SIG-M5 (cell line): Measurements from ENCODE around the gene TSSK3.
A peak's percentile ranks its signal among the peaks of the same experiment; 100 is the strongest.
"Not testable (repeated sequence)": the region's sequence is repeated elsewhere in the genome, so short reads cannot be mapped to it uniquely, and the experiment has no call there.

ENCODE experiments used
- DNase-seq: peaks from one replicate; lab custom pipeline; 2025; lab: John Stamatoyannopoulos, UW

Gene TSSK3

DNA sequence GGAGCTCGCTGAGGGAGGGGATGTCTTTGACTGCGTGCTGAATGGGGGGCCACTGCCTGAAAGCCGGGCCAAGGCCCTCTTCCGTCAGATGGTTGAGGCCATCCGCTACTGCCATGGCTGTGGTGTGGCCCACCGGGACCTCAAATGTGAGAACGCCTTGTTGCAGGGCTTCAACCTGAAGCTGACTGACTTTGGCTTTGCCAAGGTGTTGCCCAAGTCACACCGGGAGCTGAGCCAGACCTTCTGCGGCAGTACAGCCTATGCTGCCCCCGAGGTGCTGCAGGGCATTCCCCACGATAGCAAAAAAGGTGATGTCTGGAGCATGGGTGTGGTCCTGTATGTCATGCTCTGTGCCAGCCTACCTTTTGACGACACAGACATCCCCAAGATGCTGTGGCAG, 1.4 kb downstream of the TSSK3 start:
- DNase-seq = no peak

DNA sequence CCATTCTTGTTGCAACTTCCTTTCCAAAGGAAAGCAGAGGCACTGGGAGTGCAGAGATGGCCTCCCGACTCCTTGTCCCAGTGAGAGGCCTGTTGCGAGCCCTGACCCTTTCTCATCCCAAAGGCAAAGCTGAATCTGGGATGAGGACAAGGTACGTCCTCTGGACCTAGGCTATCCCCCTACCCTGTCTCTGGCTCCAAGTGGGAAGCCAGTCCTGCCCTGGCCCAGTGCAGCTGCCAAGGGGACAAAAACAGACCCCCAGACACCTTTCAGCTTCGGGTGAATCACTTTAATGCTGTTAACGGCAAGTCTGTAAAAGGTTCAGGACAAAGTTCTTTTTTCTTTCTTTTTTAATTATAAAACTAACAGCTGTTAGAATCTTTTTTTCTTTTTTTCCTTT, 2.5 kb downstream of the TSSK3 start:
- no peak for DNase-seq

DNA sequence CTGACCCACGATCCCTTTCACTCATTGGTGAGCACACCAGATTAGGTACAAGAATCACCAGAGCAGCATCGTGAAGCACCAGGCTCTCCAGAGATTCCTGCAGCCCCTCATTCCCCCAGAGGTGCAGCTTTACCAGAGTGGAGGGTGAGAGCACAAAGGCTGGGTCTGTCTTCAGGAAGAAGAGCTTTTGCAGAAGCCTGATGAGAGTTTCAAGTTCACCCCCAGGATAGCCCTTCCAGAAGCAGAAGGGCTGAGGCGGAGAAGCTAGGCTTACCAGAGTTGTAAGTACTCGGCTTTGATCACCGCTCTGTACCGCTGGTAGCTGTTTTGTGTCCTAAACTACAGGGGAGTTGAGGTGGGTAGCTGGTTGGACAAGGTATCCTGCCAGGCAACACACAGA, 3.1 kb downstream of the TSSK3 start:
- DNase-seq = no peak

DNA sequence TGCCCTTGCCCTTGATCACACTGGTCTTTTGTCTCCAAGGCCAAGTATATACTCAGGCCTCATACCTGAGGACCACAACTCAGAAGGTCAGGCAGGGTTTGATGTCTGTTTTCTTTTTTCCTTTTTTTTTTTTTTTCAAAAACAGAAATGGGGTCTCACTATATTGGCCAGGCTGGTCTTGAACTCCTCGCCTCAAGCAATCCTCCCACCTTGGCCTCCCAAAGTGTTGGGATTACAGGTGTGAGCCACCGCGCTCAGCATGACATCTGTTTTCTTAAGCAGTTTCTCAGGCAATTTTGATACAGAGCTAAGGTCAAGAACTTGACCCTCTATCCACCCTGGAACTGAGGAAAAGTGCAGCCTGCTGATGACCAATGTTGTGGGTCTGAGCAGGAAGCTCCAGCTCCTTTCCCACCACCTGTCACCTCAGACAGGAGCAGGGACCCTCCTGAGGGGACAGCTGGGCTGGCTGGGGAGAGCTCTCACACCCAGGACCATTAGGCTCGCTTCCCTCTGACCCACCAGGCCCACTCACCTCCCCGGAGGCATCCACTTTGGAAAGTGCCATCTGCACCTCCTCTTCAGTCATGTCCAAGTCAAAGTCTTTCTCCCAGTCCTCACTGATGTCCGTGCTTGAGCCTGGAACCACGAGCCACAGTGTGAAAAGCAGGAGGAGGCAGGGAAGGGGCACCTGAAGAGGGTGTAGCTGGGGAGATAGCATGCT, 5.7 kb downstream of the TSSK3 start:
- DNase-seq = no peak

DNA sequence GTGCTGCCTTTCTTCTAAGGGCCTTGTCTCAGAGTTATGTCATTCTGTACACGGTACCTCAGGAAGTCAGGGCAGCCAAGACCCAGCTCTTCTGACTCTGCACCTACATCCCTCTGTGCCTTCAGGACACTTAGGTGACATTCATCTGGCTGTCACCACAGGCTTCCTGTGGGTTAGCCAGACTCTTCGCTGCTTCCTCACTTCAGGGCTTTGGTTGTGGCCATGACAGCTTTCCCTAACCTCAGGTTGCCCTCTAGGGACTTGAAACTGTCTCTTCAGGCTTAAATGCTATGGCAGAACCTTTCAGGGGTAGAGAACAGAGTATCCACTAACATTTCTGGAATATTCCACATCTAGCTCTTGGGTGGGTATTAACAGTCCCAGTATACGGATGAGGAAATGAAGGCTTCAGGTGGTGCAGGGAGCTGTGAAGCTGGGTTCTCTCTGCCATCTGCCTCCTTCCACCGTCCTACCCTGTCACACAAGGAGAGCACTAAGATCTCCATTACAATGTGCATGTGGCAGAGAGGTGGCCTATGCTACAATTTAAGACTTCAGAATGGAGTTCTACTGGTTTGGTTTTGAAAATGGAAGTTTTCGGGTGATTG, 9.9 kb downstream of the TSSK3 start:
- DNase-seq = no peak

DNA sequence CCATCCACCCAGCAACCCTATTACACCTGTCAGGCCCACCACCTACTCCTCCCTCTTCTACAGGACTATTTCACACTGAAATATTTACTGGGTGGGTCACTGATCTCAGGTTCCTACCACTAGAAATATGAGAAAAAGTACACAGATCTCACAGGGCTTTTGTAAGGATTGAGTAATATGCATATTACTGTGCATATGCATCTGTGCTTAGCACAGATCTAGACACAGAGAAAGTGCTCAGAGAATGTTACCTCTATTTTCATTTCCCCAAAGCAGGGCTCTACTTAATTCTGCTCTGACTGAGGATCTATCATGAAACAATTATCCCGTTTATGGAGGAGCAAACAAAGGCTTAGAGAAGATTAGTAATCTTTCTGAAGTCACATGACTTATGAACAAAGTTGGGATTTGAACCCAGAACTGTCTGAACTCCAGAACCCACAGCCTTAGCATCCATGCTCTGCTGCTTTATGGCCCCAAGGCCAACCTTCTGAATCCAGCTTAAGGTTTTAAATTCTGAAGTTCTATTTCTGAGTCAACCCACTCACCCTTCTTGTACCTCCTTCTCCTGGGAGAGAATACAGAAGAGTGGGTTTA, 11.8 kb downstream of the TSSK3 start:
- no peak for DNase-seq

DNA sequence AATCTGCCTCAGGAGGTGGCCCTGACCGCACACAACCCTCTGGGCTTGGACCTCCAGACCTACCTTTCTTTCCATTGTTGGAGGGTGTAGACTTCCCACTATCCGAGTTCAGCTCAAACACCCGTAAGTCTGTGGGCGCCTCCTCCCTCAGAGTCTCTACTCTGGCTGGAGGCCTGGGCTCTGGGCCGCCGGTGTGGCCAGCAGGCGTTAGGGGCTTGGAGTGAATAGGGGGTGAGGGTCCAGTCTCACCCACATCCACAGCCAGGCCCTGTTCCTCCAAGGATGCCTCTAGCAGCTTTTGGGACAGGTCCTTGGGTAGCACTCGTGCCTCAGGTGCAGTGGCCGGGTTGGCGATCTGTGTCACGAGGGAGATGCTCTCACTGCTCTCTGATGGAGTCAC, 13.9 kb downstream of the TSSK3 start:
- no peak for DNase-seq

DNA sequence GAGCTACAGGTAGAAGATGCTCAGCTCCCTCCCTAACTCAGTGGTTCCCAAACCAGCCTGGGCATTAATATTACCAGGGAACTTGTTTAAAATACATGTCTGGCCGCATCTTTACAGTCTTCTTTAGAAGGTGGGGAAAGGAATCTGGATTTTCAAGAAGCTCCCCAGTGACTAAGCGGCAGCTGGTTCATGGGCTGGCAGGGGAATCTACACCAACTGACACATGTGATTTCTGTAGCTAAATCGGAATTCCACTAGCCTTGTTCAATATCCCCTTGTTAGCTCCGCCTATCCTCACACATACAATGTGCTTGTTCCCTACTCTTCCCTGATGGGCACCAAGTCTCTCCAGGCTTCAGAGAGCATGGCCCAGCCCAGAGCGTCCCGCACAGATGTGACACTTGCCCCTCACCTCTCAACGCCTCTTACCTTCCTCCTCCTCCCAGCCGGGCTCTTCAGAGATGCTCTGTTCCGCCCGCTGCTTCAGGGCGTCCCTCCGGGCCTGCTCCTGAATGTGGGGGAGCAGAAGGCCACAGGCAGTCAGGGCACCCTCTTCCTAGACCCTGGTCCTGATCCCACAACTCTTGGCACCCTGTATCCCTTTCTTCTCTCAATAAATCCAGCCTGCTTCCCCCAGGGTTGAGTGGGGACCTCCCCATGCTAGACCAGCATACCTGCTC, 15.3 kb downstream of the TSSK3 start:
- DNase-seq = no peak

DNA sequence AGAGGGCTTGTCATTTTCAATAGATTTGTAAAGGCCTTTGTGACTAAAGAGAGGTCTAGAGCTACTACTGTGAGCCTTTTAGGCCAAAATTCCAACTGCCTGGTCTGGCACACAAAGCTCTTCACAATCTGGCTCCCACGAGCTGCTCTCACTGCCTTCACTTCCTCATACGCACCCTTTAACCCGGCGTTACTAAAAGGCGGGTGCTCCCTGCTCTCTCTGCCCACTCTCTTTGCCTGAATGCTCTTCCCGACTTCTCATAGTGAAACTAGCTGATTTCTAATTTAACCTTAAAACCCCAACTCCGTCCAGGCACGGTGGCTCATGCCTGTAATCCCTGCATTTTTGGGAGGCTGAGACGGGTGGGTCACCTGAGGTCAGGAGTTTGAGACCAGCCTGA, 17.7 kb downstream of the TSSK3 start:
- DNase-seq = no peak

DNA sequence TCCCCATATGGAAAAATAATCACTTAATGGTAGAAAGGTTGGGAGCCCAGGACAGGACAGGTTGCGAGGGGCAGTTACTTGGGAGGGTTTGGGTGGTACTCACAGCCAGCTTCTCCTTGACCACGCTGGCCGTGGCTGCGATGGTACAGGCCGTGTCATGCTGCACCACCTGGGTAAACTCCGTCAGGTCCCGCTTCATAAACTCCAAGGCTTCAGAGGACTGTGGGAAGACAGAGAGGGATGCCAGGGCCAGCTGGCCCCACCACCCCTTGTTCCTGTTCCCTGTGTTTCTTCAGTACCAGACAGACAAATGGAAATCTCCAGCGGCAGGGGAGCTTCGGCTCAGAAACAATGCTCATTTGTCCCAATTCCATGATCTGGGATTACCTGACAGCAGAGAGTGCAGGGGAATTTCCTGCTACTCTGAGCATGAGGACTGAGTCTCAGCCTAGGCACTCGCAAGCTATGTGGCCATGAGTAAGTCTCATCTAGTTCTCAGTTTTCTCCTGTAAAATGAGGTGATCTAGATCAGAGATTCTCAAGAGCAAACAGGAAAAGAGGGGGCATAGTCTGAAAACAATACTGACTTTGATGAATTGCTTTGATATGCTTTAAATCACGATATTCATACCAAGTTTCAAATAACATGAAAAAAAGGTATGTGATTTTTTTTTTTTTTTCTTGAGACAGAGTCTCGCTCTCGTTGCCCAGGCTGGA, 24.5 kb downstream of the TSSK3 start:
- DNase-seq = no peak

DNA sequence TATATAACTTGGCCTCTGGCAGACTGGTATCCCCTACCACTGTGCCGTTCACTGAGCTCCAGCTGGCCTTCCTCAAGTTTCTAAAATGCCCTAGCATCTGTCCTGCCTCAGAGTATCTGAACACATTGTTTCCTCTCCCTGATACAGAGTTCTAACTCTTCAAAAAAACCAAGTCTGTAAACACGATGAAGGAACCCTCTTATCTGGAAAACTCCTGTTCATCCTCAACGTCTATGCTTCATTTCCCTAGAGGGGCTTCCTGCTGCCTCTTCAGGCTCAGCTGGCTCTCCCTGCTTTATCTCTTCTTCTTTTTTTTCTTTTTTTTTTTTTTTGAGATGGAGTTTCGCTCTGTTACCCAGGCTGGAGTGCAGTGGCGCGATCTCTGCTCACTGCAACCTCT, 26.3 kb downstream of the TSSK3 start:
- DNase-seq = no peak

DNA sequence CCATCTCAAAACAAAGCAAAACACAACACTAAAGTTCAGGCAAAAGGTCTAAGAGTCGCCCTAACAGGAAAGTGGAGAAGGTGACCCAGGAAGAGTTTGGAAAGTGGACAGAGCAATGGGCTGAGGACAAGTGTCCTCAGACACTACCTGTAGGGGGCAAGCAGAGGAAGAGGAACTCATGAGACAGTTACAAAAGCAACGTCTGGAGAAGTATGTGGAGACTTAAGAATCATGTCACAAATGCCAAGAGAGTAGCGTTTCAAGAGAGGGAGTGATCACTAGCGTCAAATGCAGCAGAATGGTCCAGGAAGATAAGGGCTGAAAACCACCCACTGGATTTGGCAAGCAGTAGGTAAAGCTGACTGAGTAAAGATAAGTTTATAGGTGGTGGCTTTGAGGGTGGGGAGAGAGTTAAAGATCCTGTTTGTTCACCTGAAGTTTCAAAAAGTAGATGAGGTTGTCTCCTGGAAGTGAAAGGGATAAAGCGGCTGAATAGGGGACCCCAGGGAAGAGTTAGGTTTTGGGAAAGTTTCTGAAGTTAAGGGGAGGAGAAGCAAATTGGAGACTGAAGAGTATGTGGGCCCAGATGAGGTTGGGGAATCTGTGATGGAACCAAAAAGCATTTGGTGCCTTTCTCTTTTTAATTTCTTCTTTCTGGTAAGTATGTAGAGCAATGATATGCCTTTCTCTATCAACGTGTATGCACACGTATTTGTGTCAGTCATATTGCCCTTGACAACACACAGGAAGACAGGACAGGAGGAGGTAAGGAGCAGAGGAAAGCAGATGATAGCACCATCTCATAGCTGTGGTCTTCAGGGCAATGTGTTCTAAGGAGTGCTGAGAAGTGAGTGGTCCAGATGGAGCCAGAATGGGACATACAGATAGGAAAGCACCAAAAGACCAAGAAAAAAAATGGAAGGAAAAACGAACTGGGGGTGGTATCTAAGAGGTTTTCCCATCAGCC, 28.8 kb downstream of the TSSK3 start:
- DNase-seq = no peak

DNA sequence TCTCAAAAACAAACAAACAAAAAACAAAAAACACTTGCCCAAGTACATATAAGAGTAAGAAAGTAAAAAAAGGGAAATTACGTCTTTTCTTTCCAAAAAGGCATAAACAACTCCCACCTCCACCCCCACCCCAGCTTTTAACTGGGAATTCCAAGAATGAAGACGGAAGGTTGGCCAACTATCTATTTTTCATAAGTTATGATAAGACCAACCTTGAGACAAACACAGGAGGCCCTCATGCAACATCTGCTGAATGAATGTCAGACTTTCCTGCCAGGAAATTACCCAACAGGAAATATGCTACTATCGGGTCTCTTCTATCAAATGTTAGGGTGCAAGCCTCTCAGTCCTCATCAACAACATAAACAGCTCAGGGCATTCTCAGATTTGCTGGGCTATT, 30.0 kb downstream of the TSSK3 start:
- DNase-seq = no peak

DNA sequence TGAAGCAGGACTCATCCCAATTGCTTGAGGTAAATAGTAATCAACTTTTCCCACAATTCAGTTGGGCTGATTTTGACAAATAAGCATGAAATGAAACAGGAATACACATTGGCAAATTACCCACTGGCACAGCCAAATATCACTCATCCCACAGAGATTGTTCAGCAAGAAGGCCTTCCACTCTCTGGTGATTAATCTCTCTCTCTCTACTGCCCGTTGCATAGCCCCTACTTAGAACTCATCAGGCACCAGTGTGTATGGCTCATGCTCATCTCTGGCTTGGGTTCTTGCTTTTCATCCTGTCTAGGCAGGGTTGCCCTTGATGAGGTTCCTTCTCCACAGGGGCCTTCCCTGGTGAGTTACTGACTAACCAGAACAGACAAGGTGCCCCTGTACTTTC, 30.8 kb downstream of the TSSK3 start:
- DNase-seq = no peak

DNA sequence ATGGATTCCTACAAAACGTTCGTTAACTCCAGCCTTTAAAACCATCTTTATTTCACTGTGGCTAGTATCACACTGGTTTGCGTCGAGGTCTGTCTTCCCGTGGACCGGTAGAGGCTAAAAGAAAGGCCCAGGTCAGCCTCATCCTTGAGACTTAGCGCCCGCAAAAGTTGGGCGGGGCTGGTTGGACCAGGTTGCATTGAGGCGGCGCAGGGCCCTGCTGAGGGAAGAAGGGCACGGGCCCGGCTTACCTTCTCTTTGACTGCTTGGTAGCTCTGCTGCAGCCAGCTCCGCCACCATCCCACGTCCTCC, 31.4 kb downstream of the TSSK3 start:
- DNase-seq = no peak

DNA sequence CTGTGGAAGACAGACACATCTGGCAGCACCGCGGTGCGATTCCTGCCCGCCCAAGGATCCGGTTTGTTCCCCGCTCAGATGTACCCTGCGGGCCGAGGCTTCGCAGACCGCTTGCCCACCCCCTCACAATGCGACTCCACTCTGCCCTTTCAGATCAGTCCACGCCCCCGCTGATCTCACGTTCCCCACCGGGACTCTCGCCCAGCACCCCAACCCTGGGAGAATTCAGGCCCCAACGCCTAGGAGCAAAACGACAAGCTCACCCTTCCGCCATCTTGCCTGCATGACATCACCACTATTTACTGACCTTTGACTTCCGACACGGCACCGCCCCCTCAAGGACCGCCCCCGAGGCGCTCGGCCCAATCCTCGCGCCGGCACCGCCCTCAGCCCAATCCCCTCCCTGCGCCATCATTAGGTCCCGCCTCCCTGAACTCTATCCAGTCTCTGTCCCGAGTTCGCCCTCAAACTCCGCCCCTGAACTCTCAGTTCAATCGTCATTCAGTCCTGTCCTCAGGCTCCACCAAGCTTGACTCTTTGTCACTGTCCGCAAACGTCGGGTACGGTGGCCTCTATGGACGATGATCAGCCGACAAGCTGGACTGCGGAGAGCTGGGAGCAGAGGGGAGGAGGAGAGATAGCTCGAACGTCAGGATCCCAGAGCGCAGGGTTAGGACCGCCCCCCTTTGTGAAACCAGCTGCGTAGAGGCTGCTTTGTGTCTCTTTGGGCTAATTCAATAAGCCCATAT, 32.0 kb downstream of the TSSK3 start, which contains the start of gene BSDC1:
BSDC1 (minus strand) TSS at position 301 of the 749 bp plus-strand sequence; CDS start at position 274, 27 bp downstream.
- DNase-seq = peak; percentile 87

DNA sequence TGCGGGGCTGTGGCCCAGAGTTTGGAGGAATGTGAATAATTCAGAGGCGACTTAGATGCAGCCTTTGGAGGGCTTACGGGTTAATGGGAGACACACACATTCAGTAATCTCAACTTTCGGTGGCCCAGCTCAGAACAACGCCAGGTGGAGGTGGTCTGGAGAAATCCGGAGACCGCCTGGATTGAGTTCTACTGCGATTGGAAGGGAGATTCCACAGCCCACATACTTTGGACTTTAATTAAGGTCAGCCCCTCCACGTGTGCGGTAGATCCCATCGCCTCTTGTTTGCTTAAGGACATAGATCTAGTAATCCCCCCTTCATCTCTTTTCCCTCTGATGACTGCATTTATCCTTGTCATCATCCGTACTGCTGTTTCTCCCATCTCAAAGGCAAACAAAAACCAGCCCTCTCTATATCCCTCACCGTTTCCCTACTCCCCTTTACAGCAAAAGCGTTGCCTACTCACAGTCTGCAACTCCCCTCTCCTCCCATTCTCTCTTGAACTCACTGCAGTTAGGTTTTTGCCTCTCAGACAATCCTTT, 32.6 kb downstream of the TSSK3 start:
- no peak for DNase-seq

DNA sequence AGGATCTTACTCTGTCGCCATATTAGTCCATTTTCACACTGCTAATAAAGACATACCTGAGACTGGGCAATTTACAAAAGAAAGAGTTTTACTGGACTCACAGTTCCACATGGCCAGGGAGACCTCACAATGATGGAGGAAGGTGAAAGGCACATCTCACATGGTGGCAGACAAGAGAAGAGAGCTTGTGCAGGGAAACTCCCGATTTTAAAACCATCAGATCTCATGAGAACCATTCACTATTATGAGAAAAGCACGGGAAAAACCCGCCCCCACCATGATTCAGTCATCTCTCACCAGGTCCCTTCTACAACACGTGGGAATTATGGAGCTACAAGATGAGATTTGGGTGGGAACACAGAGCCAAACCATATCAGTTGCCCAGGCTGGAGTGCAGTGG, 34.2 kb downstream of the TSSK3 start:
- DNase-seq = not testable (repeated sequence)

DNA sequence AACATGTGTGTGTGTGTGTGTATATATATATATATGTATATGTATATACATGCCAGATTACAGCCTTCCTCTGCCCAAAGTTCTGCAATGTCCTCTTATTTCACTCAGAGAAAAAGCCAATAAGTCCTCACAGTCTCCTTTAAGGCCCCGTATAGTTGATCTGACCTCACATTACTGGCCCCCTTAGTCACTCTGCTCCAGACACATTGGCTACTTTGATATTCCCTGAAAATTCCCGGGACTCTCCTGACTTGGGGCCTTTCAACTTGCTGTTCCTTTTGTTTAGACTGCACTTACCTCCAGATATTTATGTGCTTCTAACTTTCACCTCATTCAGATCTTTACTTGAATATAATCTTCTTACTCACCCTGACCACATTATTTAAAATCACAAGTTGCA, 36.1 kb downstream of the TSSK3 start:
- DNase-seq = no peak

DNA sequence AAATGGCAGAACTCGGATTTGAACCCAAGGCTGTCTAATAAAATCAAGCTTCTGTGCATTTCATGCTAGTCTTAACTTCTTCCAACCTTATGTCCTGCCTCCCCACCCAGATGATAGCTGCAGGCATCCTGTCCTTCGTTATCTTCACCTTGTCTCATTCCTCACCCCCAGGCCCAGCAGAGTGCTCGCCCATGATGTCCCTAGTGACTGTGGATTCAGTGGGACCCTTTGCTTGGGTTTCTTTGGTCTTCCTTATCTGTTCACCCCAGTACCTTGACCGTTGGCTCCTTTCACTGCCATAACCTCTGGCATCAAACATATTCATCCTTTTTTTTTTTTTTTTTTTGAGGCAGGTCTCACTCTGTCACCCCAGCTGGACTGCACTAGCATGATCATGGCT, 37.5 kb downstream of the TSSK3 start:
- DNase-seq = no peak
